ENCODE measurements around the gene FAM13A.

The FAM13A gene

GRCh38 chr4:88751258-88752075 is 305.5 kb downstream of the FAM13A start:
- DNase-seq (ENCODE audit: low read depth, low spot score): no peak

GRCh38 chr4:88750369-88750768 is 306.6 kb downstream of the FAM13A start:
- DNase-seq (ENCODE audit: low read depth, low spot score): no peak

- DNase-seq (ENCODE audit: low read depth, low spot score): no peak
These were observed 309.6 kb downstream of the FAM13A start for GRCh38 chr4:88747351-88747750.

GRCh38 chr4:88746206-88746605 is 310.8 kb downstream of the FAM13A start:
- no peak for DNase-seq (ENCODE audit: low read depth, low spot score)

GRCh38 chr4:88745581-88746163 is 311.3 kb downstream of the FAM13A start:
- no peak for DNase-seq (ENCODE audit: low read depth, low spot score)

GRCh38 chr4:88745175-88745574 is 311.8 kb downstream of the FAM13A start:
- DNase-seq (ENCODE audit: low read depth, low spot score): no peak

- no peak for DNase-seq (ENCODE audit: low read depth, low spot score)
These were observed 312.4 kb downstream of the FAM13A start for GRCh38 chr4:88744609-88745008.

- no peak for DNase-seq (ENCODE audit: low read depth, low spot score)
These were observed 313.3 kb downstream of the FAM13A start for GRCh38 chr4:88743696-88744095.

GRCh38 chr4:88742561-88742960 is 314.4 kb downstream of the FAM13A start:
- no peak for DNase-seq (ENCODE audit: low read depth, low spot score)

- no peak for DNase-seq (ENCODE audit: low read depth, low spot score)
These were observed 318.8 kb downstream of the FAM13A start for GRCh38 chr4:88738180-88738579.

- DNase-seq (ENCODE audit: low read depth, low spot score): no peak
These were observed 319.6 kb downstream of the FAM13A start for GRCh38 chr4:88737307-88737941.

GRCh38 chr4:88736264-88736663 is 320.7 kb downstream of the FAM13A start:
- no peak for DNase-seq (ENCODE audit: low read depth, low spot score)

GRCh38 chr4:88735564-88735963 is 321.4 kb downstream of the FAM13A start:
- no peak for DNase-seq (ENCODE audit: low read depth, low spot score)

- DNase-seq (ENCODE audit: low read depth, low spot score): no peak
These were observed 322.5 kb downstream of the FAM13A start for GRCh38 chr4:88734403-88734949.

GRCh38 chr4:88732714-88733368 is 324.1 kb downstream of the FAM13A start:
- no peak for DNase-seq (ENCODE audit: low read depth, low spot score)

GRCh38 chr4:88731381-88731780 is 325.6 kb downstream of the FAM13A start:
- DNase-seq (ENCODE audit: low read depth, low spot score): no peak

GRCh38 chr4:88730811-88731210 is 326.2 kb downstream of the FAM13A start:
- DNase-seq (ENCODE audit: low read depth, low spot score): no peak

GRCh38 chr4:88729146-88729760 is 327.7 kb downstream of the FAM13A start:
- no peak for DNase-seq (ENCODE audit: low read depth, low spot score)

- DNase-seq (ENCODE audit: low read depth, low spot score): no peak
These were observed 328.8 kb downstream of the FAM13A start for GRCh38 chr4:88728146-88728545.

- no peak for DNase-seq (ENCODE audit: low read depth, low spot score)
These were observed 331.0 kb downstream of the FAM13A start for GRCh38 chr4:88725986-88726385.

- peak; percentile 24 for DNase-seq (ENCODE audit: low read depth, low spot score)
These were observed 331.8 kb downstream of the FAM13A start for GRCh38 chr4:88725143-88725542.

- no peak for DNase-seq (ENCODE audit: low read depth, low spot score)
These were observed 332.6 kb downstream of the FAM13A start for GRCh38 chr4:88724406-88724805.
